Stimulated activated CD4-positive, alpha-beta T cell treated with anti-CD3 and anti-CD28 coated beads, TNF-alpha, amount 100 ng/mL, for 1 hour (primary cell): ENCODE measurements around the gene ERCC1.

Experiments
- DNase-seq, 3 donors: peaks; one replicate each; pipeline ENCODE4 v3.0.0-alpha.2; 2020; ENCODE audit warnings: low read depth in 3 of 3, low spot score in 1 of 3

The ERCC1 gene

DNA sequence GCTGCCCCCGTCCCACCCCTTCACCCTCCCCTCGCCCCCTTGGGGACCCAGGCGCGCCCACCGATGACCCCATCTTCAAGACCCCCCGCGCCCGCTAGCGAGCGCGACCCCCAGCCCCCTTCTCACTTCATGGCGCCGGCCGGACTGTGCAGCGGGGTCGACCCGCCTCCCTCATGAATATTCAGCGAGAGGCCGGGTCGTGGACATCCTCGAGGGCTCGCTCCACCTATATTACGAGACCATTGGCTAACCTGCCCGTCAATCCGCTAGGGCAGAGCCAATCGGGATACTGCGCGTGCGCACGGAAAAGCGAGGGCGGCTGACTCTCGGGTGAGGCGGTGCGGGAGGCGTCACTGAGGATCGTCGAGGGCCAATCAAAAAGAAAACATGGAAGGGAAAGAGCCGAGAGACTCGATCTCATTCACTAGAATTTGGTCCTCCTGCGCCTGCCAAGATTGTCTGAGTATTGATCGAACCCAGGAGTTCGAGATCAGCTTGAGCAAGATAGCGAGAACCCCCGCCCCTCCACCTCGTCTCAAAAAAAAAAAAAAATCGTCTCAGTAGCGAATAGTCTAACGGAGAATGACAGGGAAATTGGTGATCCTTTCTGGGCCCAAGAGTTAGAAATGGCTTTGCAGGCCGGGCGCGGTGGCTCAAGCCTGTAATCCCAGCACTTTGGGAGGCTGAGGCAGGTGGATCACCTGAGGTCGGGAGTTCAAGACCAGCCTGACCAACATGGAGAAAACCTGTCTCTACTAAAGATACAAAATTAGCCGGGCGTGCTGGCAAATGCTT lies 53.1 kb downstream of the ERCC1 start, which contains the start of gene ERCC2:
Gene ERCC2, minus strand, starts transcription at position 164 of the 795 bp plus-strand sequence. Its CDS starts 33 bp downstream, at position 131.
- DNase-seq: peak; percentile 99 to 100 (median 99)

DNA sequence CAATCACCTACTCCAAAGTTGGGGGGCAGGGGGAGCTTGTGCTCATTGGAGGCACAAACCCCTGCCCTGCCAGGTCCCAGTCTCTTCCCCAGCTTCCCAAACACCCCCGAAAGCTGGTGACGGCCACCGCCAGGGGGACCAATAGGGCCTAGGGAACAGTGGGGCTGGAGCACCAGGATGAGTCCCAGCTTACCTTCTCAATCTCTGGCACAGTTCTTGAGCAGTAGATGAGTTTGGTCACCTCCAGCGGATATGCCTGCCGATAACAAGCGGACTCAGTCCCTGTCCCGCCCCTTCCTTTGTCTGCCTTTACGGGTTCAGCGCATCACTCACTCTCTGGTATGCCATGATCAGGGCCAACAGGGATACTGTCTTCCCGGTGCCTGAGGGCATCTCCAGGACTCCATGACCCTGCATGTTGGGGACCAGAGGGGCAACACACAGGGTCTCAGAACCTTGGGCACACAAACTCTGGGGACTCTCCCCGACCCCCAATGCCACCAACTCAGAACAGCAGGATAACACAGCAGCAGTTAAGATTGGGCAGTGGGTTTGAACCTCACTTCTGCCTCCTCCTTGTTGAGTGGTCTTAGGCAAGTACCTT lies 54.9 kb downstream of the ERCC1 start:
- no peak for DNase-seq

DNA sequence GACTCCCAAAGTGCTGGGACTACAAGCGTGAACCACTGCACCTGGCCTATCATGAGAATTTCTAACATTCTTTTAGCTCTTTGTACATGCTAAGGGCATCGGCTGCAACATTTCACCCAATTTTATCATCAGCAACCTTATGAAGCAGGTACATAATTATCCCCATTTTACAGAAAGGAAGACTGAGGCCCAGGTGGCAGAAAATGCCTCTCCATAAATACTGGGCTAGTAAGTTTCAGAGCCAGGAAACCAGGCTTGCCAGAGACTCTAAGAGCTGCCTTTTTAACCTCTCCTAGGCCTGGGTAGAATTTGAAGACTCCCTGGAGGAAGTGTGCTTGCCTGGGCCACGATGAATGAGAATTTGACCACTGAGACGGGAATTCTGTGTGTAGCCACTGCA lies 55.6 kb downstream of the ERCC1 start:
- no peak for DNase-seq

DNA sequence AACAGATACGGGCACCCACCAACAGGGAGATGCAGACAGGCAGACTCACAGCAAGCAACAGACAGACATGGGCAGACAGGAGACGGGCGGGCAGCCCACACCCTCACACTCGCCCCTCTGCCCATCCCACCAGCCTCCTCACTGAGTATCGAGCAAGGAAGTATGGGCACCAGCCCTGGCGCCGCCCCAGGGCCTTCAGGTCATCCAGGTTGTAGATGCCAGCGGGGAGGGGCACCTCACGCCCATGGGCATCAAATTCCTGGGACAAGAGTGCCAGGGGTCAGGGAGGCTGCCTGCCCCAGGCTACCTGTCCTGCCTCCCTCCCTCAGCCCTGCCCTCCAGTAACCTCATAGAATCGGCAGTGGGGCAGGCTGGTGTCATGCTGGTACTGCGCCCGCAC lies 59.0 kb downstream of the ERCC1 start:
- DNase-seq: no peak

DNA sequence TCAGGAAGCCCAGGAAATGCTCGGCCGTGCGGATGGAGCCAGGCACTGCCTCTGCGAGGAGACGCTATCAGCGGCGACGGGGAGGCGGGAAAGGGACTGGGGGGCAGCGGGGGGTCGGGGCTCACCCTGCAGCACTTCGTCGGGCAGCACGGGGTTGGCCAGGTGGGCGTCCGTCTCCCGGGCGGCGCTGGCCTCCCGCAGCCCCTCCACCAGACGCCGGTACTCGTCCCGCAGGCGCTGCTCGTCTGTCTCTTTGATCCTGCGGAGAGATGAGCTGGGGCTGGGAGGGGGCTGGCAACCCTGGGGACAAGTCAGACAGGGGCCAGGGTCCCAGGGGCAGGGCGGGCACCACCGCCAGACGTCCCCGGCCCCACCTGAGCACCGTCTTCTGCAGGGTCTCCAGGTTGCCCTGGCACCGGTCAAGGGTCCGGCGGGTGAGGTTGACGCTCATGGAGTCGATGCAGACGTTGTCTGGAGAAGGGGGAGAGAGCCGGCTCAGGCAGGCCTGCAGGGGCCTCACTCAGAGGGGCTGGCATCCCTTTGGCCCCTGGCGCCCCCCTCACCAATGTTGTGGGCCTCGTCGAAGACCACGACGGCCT lies 59.8 kb downstream of the ERCC1 start:
- no peak for DNase-seq

DNA sequence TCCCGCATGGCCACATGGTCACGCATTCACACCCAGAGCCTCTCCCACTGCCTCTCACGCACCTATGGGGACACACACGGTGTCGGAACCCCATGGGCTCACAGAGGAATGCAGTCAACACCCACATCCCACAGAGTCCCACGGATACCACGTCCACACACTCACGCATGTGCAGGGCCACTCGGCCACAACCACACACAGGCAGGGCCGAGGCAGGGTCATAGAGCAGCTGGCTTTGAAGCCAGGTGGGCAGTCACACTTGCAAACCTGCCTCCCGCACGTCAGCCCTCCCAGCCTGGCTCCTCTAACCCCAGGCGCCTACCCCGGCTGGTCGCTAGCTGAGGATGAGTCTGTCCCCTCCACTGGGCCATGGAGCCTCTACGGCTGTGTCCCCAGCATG lies 61.4 kb downstream of the ERCC1 start:
- no peak for DNase-seq

DNA sequence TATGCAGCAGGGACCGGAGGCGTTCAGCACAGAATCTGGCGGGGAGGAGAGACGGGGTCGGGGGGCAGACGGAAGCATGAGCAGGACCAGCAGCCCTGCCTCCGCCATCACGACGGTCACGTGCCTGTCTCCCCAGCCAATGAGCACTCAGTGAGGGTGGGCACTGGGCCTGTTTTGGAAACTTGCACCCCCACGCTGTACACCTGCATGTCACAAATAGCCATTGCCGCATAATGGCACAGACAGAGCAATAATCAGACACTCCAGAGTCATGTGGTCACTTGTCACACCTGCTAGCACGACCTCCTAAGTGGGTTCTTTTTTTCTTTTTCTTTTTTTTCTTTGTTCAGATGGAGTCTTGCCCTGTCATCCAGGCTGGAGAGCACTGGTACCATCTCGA lies 62.1 kb downstream of the ERCC1 start:
- DNase-seq: no peak

DNA sequence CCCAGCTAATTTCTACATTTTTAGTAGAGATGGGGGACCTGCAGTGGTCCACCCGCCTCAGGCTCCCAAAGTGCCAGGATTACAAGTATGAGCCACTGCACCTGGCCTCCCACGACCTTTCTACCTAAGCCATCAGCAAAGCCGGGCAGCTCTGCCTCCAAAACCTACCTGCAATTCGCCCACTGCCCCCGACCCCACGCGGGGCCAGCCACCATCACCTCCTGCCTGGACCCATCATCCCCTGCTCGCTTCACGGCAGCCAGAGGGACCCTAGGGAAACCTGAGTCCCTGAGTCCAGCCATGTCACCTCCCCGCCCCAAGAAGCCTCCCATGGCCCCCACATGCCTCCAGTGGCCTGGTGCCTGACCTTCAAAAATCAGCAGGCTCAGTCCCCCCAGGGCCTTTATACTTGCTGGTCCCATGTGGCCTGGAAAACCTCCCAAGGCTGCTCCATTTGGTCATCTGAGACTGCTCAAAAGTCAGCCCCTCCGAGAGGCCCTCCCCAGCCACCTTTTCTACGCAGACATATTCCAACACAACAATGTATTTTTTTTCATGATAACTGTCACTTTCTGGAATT lies 65.4 kb downstream of the ERCC1 start:
- DNase-seq: no peak

DNA sequence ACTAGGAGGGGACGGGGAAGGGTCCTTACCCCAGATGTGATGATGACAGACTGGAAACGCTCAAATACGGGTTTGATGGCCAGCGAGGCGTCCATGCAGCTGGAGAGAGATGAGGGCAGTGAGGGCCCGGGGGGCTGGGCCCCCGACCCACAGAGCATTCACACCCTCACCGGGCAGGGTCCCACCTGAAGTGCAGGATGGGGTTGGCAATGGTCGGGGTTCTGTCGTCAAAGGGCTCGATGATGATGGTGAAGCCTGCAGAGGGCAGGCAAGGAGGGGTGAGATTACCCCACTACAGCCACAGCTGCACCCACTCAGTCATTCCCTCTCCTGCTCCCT lies 66.3 kb downstream of the ERCC1 start:
- DNase-seq: no peak
